Kidney epithelial cell (primary cell): Measurements from ENCODE around the gene NFYC. TPM values are rescaled to one million over a fixed set of nuclear protein-coding genes. Genes with fewer than 3 reads are reported as not detected.

Experiments used
- DNase-seq: peaks from one replicate; pipeline ENCODE4 v3.0.0-alpha.2; 2010; ENCODE audit warnings: low read depth
- H3K27me3 ChIP-seq: 2 replicates; pipeline ENCODE4 v1.6.0; 2011; ENCODE audit warnings: low read length; ENCODE audit not compliant: control insufficient read depth, insufficient read depth
- H3K36me3 ChIP-seq: 2 replicates; pipeline ENCODE4 v1.5.1; 2011; ENCODE audit warnings: low read length; ENCODE audit not compliant: control insufficient read depth, insufficient read depth
- H3K4me3 ChIP-seq: 2 replicates; pipeline ENCODE4 v1.5.1; 2011; ENCODE audit warnings: low read depth, mild to moderate bottlenecking, control low read depth, low read length
- CTCF ChIP-seq: IDR thresholded peaks from 2 replicates; pipeline ENCODE4 v1.5.1; 2011; ENCODE audit warnings: mild to moderate bottlenecking, moderate library complexity, low read length, control low read depth, inconsistent platforms; ENCODE audit not compliant: insufficient read depth, poor library complexity, severe bottlenecking
- total RNA-seq: library from RNA; depleted of rRNA; stranded (reverse); fragments of >200 nt; gene quantifications from 2 replicates; pipeline ENCODE4 v1.2.3, GENCODE V29; 2015

Gene NFYC
- total RNA-seq, 1 donor from 2014 or later: 44.4 TPM

GRCh38 chr1:40649592-40649930 is 41.9 kb upstream of the NFYC start:
- no peak for TF ChIP-seq CTCF
- H3K27me3 ChIP-seq: peaks cover 20% of the 10 kb centered on the region

GRCh38 chr1:40650075-40650474 is 41.4 kb upstream of the NFYC start:
- H3K27me3 ChIP-seq: peaks cover 25% of the 10 kb centered on the region
- H3K36me3 ChIP-seq: no peaks in the 10 kb centered on the region
- DNase-seq: no peak
- peak; percentile 26 for TF ChIP-seq CTCF
- H3K4me3 ChIP-seq: no peak overlapping the region

More at GRCh38 chr1:40649592-40649930, 41.9 kb upstream of the NFYC start:
- no peak overlapping the region for H3K4me3 ChIP-seq
- no peaks in the 10 kb centered on the region for H3K36me3 ChIP-seq
- DNase-seq: no peak

DNA sequence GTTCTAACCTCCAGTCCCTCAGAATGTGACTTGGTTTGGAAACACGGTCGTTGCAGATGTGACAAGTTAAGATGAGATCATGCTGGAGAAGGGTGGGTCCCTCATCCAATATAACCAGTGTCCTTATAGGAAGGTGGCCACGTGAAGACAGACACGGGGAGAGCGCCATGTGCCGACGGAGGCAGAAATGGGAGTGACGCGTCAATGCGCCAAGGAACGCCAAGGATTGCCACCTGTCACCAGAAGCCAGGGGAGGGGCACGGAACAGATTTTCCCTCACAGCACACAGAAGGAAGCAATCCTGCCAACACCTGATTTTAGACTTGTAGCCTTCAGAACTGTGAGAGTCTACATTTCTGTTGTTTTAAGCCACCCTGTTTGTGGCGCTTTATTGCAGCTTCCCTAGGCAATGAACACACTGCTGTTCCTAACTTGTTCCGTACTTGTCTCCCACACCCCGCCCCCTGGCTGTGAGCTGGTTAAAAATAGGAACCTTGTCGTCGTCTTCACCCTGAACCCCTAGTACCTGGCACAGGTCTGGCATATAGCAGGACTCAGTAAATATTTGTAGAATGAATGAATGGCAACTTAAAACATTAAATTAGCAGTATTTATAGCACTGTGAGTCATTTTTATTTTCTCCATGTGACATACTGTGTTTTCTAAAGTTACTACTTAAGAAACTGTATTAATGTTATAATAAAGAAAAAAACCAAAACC is 40.2 kb upstream of the NFYC start:
- Histone ChIP-seq H3K27me3 (peaks cover 27% of the 10 kb centered on the region), H3K36me3 (no peaks in the 10 kb centered on the region), H3K4me3 (no peak overlapping the region)
- DNase-seq: no peak
- no peak for TF ChIP-seq CTCF

GRCh38 chr1:40652468-40652867 is 39.0 kb upstream of the NFYC start:
- H3K4me3 ChIP-seq: no peak overlapping the region
- no peak for TF ChIP-seq CTCF
- H3K27me3 ChIP-seq: peaks cover 27% of the 10 kb centered on the region
- H3K36me3 ChIP-seq: no peaks in the 10 kb centered on the region
- no peak for DNase-seq

- H3K27me3 ChIP-seq: peaks cover 27% of the 10 kb centered on the region
- TF ChIP-seq CTCF: no peak
- H3K4me3 ChIP-seq: no peak overlapping the region
- no peak for DNase-seq
- H3K36me3 ChIP-seq: no peaks in the 10 kb centered on the region
Observed at GRCh38 chr1:40652979-40653378, 38.5 kb upstream of the NFYC start.
